Stimulated activated naive CD8-positive, alpha-beta T cell treated with anti-CD3 and anti-CD28 coated beads, Interleukin-15, amount 100 ng/mL, for 72 hours (primary cell): ENCODE data around the gene ETS1.
A peak's percentile ranks its signal among the peaks of the same experiment; 100 is the strongest.
"Not testable (repeated sequence)": the region's sequence is repeated elsewhere in the genome, so short reads cannot be mapped to it uniquely, and the experiment has no call there.

ENCODE experiments used
- ATAC-seq: fragments of 150-1000 bp; cut with Tn5 transposase; 2 replicates; pipeline ENCODE4 v1.10.0; 2021; ENCODE audit warnings: mild to moderate bottlenecking, moderate library complexity
- DNase-seq, 2 donors: peaks; one replicate each; pipeline ENCODE4 v3.0.0; 2021 to 2022
- H3K27ac Mint-ChIP-seq, 2 donors: one replicate each; pipeline ENCODE4 v1.8.0; 2022; ENCODE audit warnings: mild to moderate bottlenecking in 2 of 2, mixed read lengths in 2 of 2, moderate library complexity in 2 of 2
- H3K27me3 Mint-ChIP-seq: one replicate; pipeline ENCODE4 v1.8.0; 2022; ENCODE audit warnings: mixed read lengths
- H3K4me1 Mint-ChIP-seq: one replicate; pipeline ENCODE4 v1.8.0; 2022; ENCODE audit warnings: mild to moderate bottlenecking, mixed read lengths
- H3K4me3 Mint-ChIP-seq, 2 donors: one replicate each; pipeline ENCODE4 v1.8.0; 2022; ENCODE audit warnings: mild to moderate bottlenecking in 2 of 2, mixed read lengths in 2 of 2, moderate library complexity in 1 of 2
- H3K9me3 Mint-ChIP-seq, 2 donors: one replicate each; pipeline ENCODE4 v1.8.0; 2022; ENCODE audit warnings: mixed read lengths in 2 of 2

Gene ETS1

GRCh38 chr11:128464878-128465450 lies 122.4 kb downstream of the ETS1 start:
- DNase-seq, result peak in 1 of 2 donors; percentile 25
- Mint-ChIP-seq H3K9me3 (no peaks in the 10 kb centered on the region), H3K27ac (peak overlapping the region; percentile 84 to 96), H3K4me3 (peak overlapping the region; percentile 69 to 84), H3K27me3 (no peaks in the 10 kb centered on the region), H3K4me1 (peaks cover 100% of the 10 kb centered on the region)
- ATAC-seq, result no peak

- H3K4me1 Mint-ChIP-seq, result peaks cover 98% of the 10 kb centered on the region
- ATAC-seq, result no peak
- H3K27ac Mint-ChIP-seq, result peak overlapping the region; percentile 84 to 96
- no peaks in the 10 kb centered on the region for H3K9me3 Mint-ChIP-seq
- H3K4me3 Mint-ChIP-seq, result peak overlapping the region; percentile 69 to 84
- H3K27me3 Mint-ChIP-seq, result no peaks in the 10 kb centered on the region
- peak in 1 of 2 donors; percentile 6 for DNase-seq
Observed at GRCh38 chr11:128463979-128464378, 123.4 kb downstream of the ETS1 start.

- no peaks in the 10 kb centered on the region for H3K9me3 Mint-ChIP-seq
- H3K4me3 Mint-ChIP-seq, result peak overlapping the region; percentile 34 to 69
- H3K27me3 Mint-ChIP-seq, result no peaks in the 10 kb centered on the region
- DNase-seq (peak in 1 of 2 donors; percentile 0), ATAC-seq (no peak)
- peaks cover 93% of the 10 kb centered on the region for H3K4me1 Mint-ChIP-seq
- peak overlapping the region; percentile 71 to 84 for H3K27ac Mint-ChIP-seq
Observed at GRCh38 chr11:128463371-128463829, 124.0 kb downstream of the ETS1 start.

GRCh38 chr11:128462922-128463321 lies 124.4 kb downstream of the ETS1 start:
- no peaks in the 10 kb centered on the region for H3K9me3 Mint-ChIP-seq
- no peak for ATAC-seq
- no peaks in the 10 kb centered on the region for H3K27me3 Mint-ChIP-seq
- H3K27ac Mint-ChIP-seq, result peak overlapping the region; percentile 71 to 84
- H3K4me1 Mint-ChIP-seq, result peaks cover 88% of the 10 kb centered on the region
- peak overlapping the region; percentile 34 to 69 for H3K4me3 Mint-ChIP-seq
- peak in 1 of 2 donors; percentile 0 for DNase-seq

GRCh38 chr11:128462189-128462588 lies 125.2 kb downstream of the ETS1 start:
- DNase-seq, result peak in 1 of 2 donors; percentile 0
- peak overlapping the region; percentile 6 to 85 for H3K27ac Mint-ChIP-seq
- H3K4me1 Mint-ChIP-seq, result peaks cover 86% of the 10 kb centered on the region
- ATAC-seq, result no peak
- no peak overlapping the region for H3K4me3 Mint-ChIP-seq
- no peaks in the 10 kb centered on the region for H3K27me3 Mint-ChIP-seq
- H3K9me3 Mint-ChIP-seq, result no peaks in the 10 kb centered on the region

GRCh38 chr11:128458321-128458720 lies 129.0 kb downstream of the ETS1 start:
- DNase-seq (no peak), ATAC-seq (no peak)
- Mint-ChIP-seq H3K9me3 (no peaks in the 10 kb centered on the region), H3K4me1 (peaks cover 81% of the 10 kb centered on the region), H3K27ac (no peak overlapping the region), H3K4me3 (no peak overlapping the region), H3K27me3 (no peaks in the 10 kb centered on the region)

GRCh38 chr11:128457874-128458273 lies 129.5 kb downstream of the ETS1 start:
- H3K4me3 Mint-ChIP-seq, result no peak overlapping the region
- peaks cover 81% of the 10 kb centered on the region for H3K4me1 Mint-ChIP-seq
- ATAC-seq (no peak), DNase-seq (no peak)
- H3K9me3 Mint-ChIP-seq, result no peaks in the 10 kb centered on the region
- no peaks in the 10 kb centered on the region for H3K27me3 Mint-ChIP-seq
- peak overlapping the region in 1 of 2 donors; percentile 92 for H3K27ac Mint-ChIP-seq

GRCh38 chr11:128456566-128457268 lies 130.6 kb downstream of the ETS1 start:
- Mint-ChIP-seq H3K27me3 (no peaks in the 10 kb centered on the region), H3K27ac (peak overlapping the region; percentile 2 to 92), H3K9me3 (no peaks in the 10 kb centered on the region), H3K4me3 (no peak overlapping the region), H3K4me1 (peaks cover 81% of the 10 kb centered on the region)
- DNase-seq, result peak in 1 of 2 donors; percentile 20
- ATAC-seq, result no peak

- DNase-seq, result peak in 1 of 2 donors; percentile 31
- ATAC-seq, result no peak
- Mint-ChIP-seq H3K4me1 (peaks cover 81% of the 10 kb centered on the region), H3K4me3 (no peak overlapping the region), H3K9me3 (no peaks in the 10 kb centered on the region), H3K27me3 (no peaks in the 10 kb centered on the region), H3K27ac (peak overlapping the region; percentile 15 to 95)
Observed at GRCh38 chr11:128455766-128456165, 131.6 kb downstream of the ETS1 start.

- Mint-ChIP-seq H3K27me3 (no peaks in the 10 kb centered on the region), H3K4me3 (peak overlapping the region; percentile 2 to 9), H3K4me1 (peaks cover 76% of the 10 kb centered on the region), H3K27ac (peak overlapping the region; percentile 62 to 69), H3K9me3 (no peaks in the 10 kb centered on the region)
- no peak for DNase-seq
- peak; percentile 24 for ATAC-seq
Observed at GRCh38 chr11:128453444-128454336, 133.7 kb downstream of the ETS1 start.

GRCh38 chr11:128451652-128452470 lies 135.5 kb downstream of the ETS1 start:
- peak; percentile 13 for ATAC-seq
- Mint-ChIP-seq H3K27ac (peak overlapping the region; percentile 79 to 95), H3K27me3 (no peaks in the 10 kb centered on the region)

GRCh38 chr11:128450882-128451651 lies 136.3 kb downstream of the ETS1 start:
- no peaks in the 10 kb centered on the region for H3K27me3 Mint-ChIP-seq
- DNase-seq, result no peak
- H3K4me1 Mint-ChIP-seq, result peaks cover 82% of the 10 kb centered on the region
- peak overlapping the region; percentile 78 to 95 for H3K27ac Mint-ChIP-seq
- no peaks in the 10 kb centered on the region for H3K9me3 Mint-ChIP-seq
- no peak for ATAC-seq
- peak overlapping the region; percentile 43 to 46 for H3K4me3 Mint-ChIP-seq

More at GRCh38 chr11:128451652-128452470, 135.5 kb downstream of the ETS1 start:
- Mint-ChIP-seq H3K9me3 (no peaks in the 10 kb centered on the region), H3K4me1 (peaks cover 83% of the 10 kb centered on the region), H3K4me3 (peak overlapping the region; percentile 5 to 37)
- no peak for DNase-seq

- H3K4me3 Mint-ChIP-seq, ATAC-seq, DNase-seq, H3K9me3 Mint-ChIP-seq, H3K27me3 Mint-ChIP-seq: not testable (repeated sequence)
- Mint-ChIP-seq H3K27ac (peak overlapping the region; percentile 63 to 90), H3K4me1 (peaks cover 77% of the 10 kb centered on the region)
Observed at GRCh38 chr11:128450425-128450824, 136.9 kb downstream of the ETS1 start.
